ENCODE measurements around the gene NPRL2. TPM values are rescaled to one million over a fixed set of nuclear protein-coding genes. Genes with fewer than 3 reads are reported as not detected.

NPRL2 gene
- total and polyA plus RNA-seq, 7 donors = 16.8 to 28.5 (median 19.1) TPM

GRCh38 chr3:50356553-50356952 lies 6.0 kb upstream of the NPRL2 start:
- DNase-seq = no peak
- H3K36me3 ChIP-seq = peaks cover 14 to 50% (median 24%) of the 10 kb centered on the region in 4 donors
- peaks cover 0 to 54% (median 37%) of the 10 kb centered on the region in 4 donors for H3K4me1 ChIP-seq
- intact Hi-C loops (cut with DNase I) = loop anchor here (10.0 kb wide), 1 partner anchor 1038 kb away; the partner anchor contains the start of gene RBM15B
- H3K27me3 ChIP-seq = no peaks in the 10 kb centered on the region
- 16 to 67% methylated on average over 5 of the region's 5 CpGs for WGBS, 2 donors
- peak overlapping the region in 3 of 4 donors; percentile 72 to 84 (median 84) for H3K4me3 ChIP-seq
- H3K27ac ChIP-seq = peak overlapping the region in 3 of 4 donors; percentile 11 to 90 (median 82)
- H3K9me3 ChIP-seq = no peaks in the 10 kb centered on the region
- no peak for TF ChIP-seq POLR2AphosphoS5 (IDR thresholded peaks at IDR 0.05)
- no peak for TF ChIP-seq POLR2A (IDR thresholded peaks at IDR 0.05)
- no peak for TF ChIP-seq EP300 (IDR thresholded peaks at IDR 0.05)
- no peak for TF ChIP-seq CTCF (IDR thresholded peaks at IDR 0.05)

- Histone ChIP-seq H3K27ac (peak overlapping the region in 3 of 4 donors; percentile 11 to 90 (median 82)), H3K4me1 (peaks cover 0 to 60% (median 42%) of the 10 kb centered on the region in 4 donors), H3K9me3 (no peaks in the 10 kb centered on the region), H3K27me3 (no peaks in the 10 kb centered on the region), H3K4me3 (peak overlapping the region in 3 of 4 donors; percentile 72 to 84 (median 84)), H3K36me3 (peaks cover 14 to 50% (median 24%) of the 10 kb centered on the region in 4 donors)
- DNase-seq = no peak
- intact Hi-C loops (cut with DNase I) = loop anchor here (10.0 kb wide), 1 partner anchor 1039 kb away; the partner anchor contains the start of gene RBM15B
- WGBS, 2 donors = 56 to 75% methylated on average over 5 of the region's 5 CpGs
- TF ChIP-seq EP300 (IDR thresholded peaks at IDR 0.05) (no peak), POLR2AphosphoS5 (IDR thresholded peaks at IDR 0.05) (no peak), CTCF (IDR thresholded peaks at IDR 0.05) (no peak), POLR2A (IDR thresholded peaks at IDR 0.05) (no peak)
These were observed 5.4 kb upstream of the NPRL2 start for GRCh38 chr3:50355829-50356552.

GRCh38 chr3:50354850-50355249 lies 4.3 kb upstream of the NPRL2 start:
- H3K4me1 ChIP-seq = peaks cover 0 to 64% (median 47%) of the 10 kb centered on the region in 4 donors
- intact Hi-C loops (cut with DNase I) = loop anchor here (10.0 kb wide), 1 partner anchor 1040 kb away; the partner anchor contains the start of gene RBM15B

GRCh38 chr3:50354186-50354764 lies 3.7 kb upstream of the NPRL2 start:
- Histone ChIP-seq H3K27me3 (no peaks in the 10 kb centered on the region), H3K27ac (no peak overlapping the region), H3K36me3 (peaks cover 14 to 50% (median 24%) of the 10 kb centered on the region in 4 donors), H3K4me3 (no peak overlapping the region), H3K4me1 (peaks cover 0 to 67% (median 52%) of the 10 kb centered on the region in 4 donors), H3K9me3 (no peaks in the 10 kb centered on the region)
- intact Hi-C loops (cut with DNase I) = loop anchor here (10.0 kb wide), 1 partner anchor 1041 kb away; the partner anchor contains the start of gene RBM15B
- 87 to 89% methylated on average over 5 of the region's 5 CpGs for WGBS, 2 donors
- DNase-seq = no peak
- TF ChIP-seq EP300 (IDR thresholded peaks at IDR 0.05) (no peak), CTCF (IDR thresholded peaks at IDR 0.05) (no peak), POLR2AphosphoS5 (IDR thresholded peaks at IDR 0.05) (no peak), POLR2A (IDR thresholded peaks at IDR 0.05) (no peak)

More at GRCh38 chr3:50354850-50355249, 4.3 kb upstream of the NPRL2 start:
- no peaks in the 10 kb centered on the region for H3K27me3 ChIP-seq
- H3K36me3 ChIP-seq = peaks cover 14 to 50% (median 24%) of the 10 kb centered on the region in 4 donors
- WGBS, 2 donors = 91 to 93% methylated on average over 7 of the region's 7 CpGs
- no peak overlapping the region for H3K4me3 ChIP-seq
- H3K27ac ChIP-seq = no peak overlapping the region
- no peaks in the 10 kb centered on the region for H3K9me3 ChIP-seq
- no peak for TF ChIP-seq CTCF (IDR thresholded peaks at IDR 0.05)
- DNase-seq = no peak
